ENCODE data around the gene MCCD1. TPM values are rescaled to one million over a fixed set of nuclear protein-coding genes. Genes with fewer than 3 reads are reported as not detected.

The MCCD1 gene
- total and polyA plus RNA-seq, 2 experiments from 2014 or later, result not detected

- DNase-seq (ENCODE audit: low spot score) (peak; percentile 15), ATAC-seq (peak; percentile 40; the same call in 2 of the 3 replicates)
- no peak overlapping the region for H3K27ac ChIP-seq (ENCODE audit: low read depth)
- H3K79me2 ChIP-seq (replicated peaks; ENCODE audit: insufficient read depth), result no peaks in the 10 kb centered on the region
- H3K4me3 ChIP-seq, result no peak overlapping the region
- H3F3A ChIP-seq (replicated peaks; ENCODE audit: low read depth), result 0 out of 2 replicates have a peak, but pooled peaks cover 2% of the 10 kb centered on the region
- H3K27ac Mint-ChIP-seq, result no peak overlapping the region
- no peaks in the 10 kb centered on the region; the same call in 2 of the 3 replicates for H3K9me3 Mint-ChIP-seq
- no peak overlapping the region for H3K4me2 ChIP-seq
- TF ChIP-seq CREB1 (CRISPR knock-in tag; IDR thresholded peaks at IDR 0.05; ENCODE audit: low read depth), result no peak
- peaks cover 18% of the 10 kb centered on the region for H3K4me1 Mint-ChIP-seq
- peaks cover 25% of the 10 kb centered on the region for H3K36me3 Mint-ChIP-seq (ENCODE audit: low read depth)
- no peaks in the 10 kb centered on the region for H3K27me3 ChIP-seq (ENCODE audit: insufficient read depth)
- peaks cover 3% of the 10 kb centered on the region for H3K27me3 Mint-ChIP-seq (ENCODE audit: insufficient read depth, low read depth, poor library complexity)
- H4K20me1 ChIP-seq (replicated peaks; ENCODE audit: insufficient read depth), result no peaks in the 10 kb centered on the region
- no peak overlapping the region; the same call in 2 of the 3 replicates for H3K4me3 Mint-ChIP-seq
- no peak overlapping the region for H2AFZ ChIP-seq
- H3K36me3 ChIP-seq (ENCODE audit: insufficient read depth), result no peaks in the 10 kb centered on the region
- H3K4me1 ChIP-seq (ENCODE audit: insufficient read depth), result peaks cover 3% of the 10 kb centered on the region; the same call in 1 of the 2 replicates
- H3K9me2 ChIP-seq (ENCODE audit: insufficient read depth), result no peaks in the 10 kb centered on the region
Observed at GRCh38 chr6:31559958-31560696, 31.4 kb downstream of the MCCD1 start.

- Histone ChIP-seq H3K36me3 (ENCODE audit: insufficient read depth) (no peaks in the 10 kb centered on the region), H3K4me3 (no peak overlapping the region), H3K27me3 (ENCODE audit: insufficient read depth) (no peaks in the 10 kb centered on the region), H3K9me2 (ENCODE audit: insufficient read depth) (no peaks in the 10 kb centered on the region), H3K4me2 (no peak overlapping the region), H3K4me1 (ENCODE audit: insufficient read depth) (peaks cover 3% of the 10 kb centered on the region; the same call in 1 of the 2 replicates), H3K27ac (ENCODE audit: low read depth) (no peak overlapping the region), H3F3A (replicated peaks; ENCODE audit: low read depth) (0 out of 2 replicates have a peak, but pooled peaks cover 2% of the 10 kb centered on the region), H4K20me1 (replicated peaks; ENCODE audit: insufficient read depth) (no peaks in the 10 kb centered on the region), H2AFZ (no peak overlapping the region), H3K79me2 (replicated peaks; ENCODE audit: insufficient read depth) (no peaks in the 10 kb centered on the region)
- Mint-ChIP-seq H3K9me3 (no peaks in the 10 kb centered on the region; the same call in 2 of the 3 replicates), H3K4me1 (peaks cover 18% of the 10 kb centered on the region), H3K27ac (no peak overlapping the region), H3K27me3 (ENCODE audit: insufficient read depth, low read depth, poor library complexity) (peaks cover 3% of the 10 kb centered on the region), H3K36me3 (ENCODE audit: low read depth) (peaks cover 25% of the 10 kb centered on the region), H3K4me3 (no peak overlapping the region)
- DNase-seq (ENCODE audit: low spot score) (no peak), ATAC-seq (no peak)
- TF ChIP-seq CREB1 (CRISPR knock-in tag; IDR thresholded peaks at IDR 0.05; ENCODE audit: low read depth), result no peak
- no peak for TF ChIP-seq CTCF (conservative IDR thresholded peaks at IDR 0.05; ENCODE audit: low read depth in 2 of 2)
- no peak for TF ChIP-seq STAT1 (IDR thresholded peaks at IDR 0.05; ENCODE audit: unreplicated experiment)
- TF ChIP-seq POLR2AphosphoS5 (IDR thresholded peaks at IDR 0.05; ENCODE audit: low read depth), result no peak
- no peak for TF ChIP-seq EZH2phosphoT487 (IDR thresholded peaks at IDR 0.05; ENCODE audit: unreplicated experiment)
- no peak for TF ChIP-seq ZNF114 (CRISPR knock-in tag; IDR thresholded peaks at IDR 0.05)
- TF ChIP-seq REST (IDR thresholded peaks at IDR 0.05; ENCODE audit: unreplicated experiment), result no peak
- no peak for TF ChIP-seq ZNF331 (CRISPR knock-in tag; IDR thresholded peaks at IDR 0.05; ENCODE audit: low read depth)
- TF ChIP-seq ZNF462 (CRISPR knock-in tag; IDR thresholded peaks at IDR 0.05), result no peak
Observed at GRCh38 chr6:31560697-31561058, 31.9 kb downstream of the MCCD1 start.

All from GM23338 (cell line).